COLO668 (cell line): ENCODE data around the gene RPL21.
A peak's percentile ranks its signal among the peaks of the same experiment; 100 is the strongest.

Source experiments
- DNase-seq: peaks from one replicate; lab custom pipeline; 2025; ENCODE audit not compliant: unreplicated experiment; lab: John Stamatoyannopoulos, UW

RPL21 gene

GRCh38 chr13:27257648-27258253, 6.4 kb downstream of the RPL21 start:
- DNase-seq = no peak

- no peak for DNase-seq
Measured at GRCh38 chr13:27258637-27259386, 7.5 kb downstream of the RPL21 start.

DNA sequence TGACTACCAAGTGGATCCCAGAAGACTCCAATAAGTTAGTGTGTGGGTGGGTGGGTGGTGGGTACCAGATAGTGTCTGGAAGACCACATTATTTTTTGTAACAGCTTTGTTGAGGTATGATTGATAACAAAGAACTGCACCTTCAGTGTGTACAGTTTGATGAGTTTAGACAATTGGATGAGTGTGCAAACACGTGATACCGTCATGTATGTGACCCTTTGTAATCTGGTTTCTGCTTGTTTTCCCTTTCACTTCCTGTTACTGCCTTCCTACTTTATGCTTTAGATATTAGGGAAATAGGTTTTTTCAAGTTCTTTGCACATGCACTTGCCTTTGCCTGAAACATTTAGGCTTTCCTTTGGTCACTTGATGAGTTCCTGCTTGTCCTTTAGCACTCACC, 8.5 kb downstream of the RPL21 start:
- no peak for DNase-seq

DNA sequence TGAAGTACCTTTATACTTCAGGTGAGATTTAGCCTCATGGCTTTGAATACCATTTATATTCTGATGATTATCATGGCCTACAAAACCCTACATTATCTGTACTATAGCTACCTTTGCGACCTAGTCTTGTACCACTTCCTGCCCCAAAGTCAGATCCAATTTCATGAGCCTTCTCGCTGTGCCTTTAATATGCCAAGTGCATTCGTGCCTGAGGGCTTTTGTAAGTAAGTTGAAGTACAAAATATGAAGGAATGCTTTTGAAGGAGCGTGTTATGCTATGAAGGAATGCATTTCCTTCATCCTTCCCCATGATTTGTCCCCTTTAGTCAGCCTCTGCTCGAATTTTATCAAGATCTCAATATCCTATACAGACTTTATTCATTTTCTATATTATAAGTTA, 10.0 kb downstream of the RPL21 start:
- no peak for DNase-seq

DNA sequence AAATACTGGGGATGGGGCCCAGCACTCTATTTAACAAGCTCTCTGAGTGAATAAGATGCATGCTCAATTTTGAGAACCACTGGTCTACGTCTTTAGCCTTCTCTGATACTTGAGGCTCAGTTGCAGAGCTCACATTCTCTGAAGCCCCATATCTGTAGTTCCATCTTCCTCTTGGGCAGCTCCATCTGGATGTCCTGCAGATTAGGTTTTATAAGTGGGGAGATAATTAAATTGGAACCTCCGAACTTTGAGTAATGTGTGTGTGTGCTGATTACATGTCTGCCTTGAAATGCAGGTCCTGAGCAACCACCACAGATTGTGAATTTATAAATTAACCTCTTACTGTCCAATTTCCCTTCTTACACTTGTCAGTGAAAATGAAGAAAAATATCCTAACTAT, 12.1 kb downstream of the RPL21 start:
- DNase-seq = no peak

DNA sequence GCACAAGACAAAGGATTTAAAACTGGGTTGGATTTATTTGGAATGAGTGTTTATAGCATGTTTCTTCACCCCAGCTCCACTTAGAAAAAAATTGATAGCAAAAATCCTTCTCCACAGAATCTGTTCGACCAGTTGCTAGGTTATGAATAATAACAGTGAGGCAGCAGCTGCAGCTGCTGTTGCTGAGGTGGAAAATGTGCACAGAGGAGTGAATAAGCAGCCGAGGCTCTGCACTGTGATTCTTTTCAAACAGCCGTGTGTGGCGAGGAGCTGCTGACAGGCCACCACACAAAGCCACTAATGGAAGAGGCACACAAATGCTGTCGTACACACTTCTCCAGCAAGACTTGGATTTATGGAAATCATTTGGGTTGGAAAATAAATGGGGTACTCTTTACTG, 12.8 kb downstream of the RPL21 start:
- DNase-seq = peak; percentile 92

- no peak for DNase-seq
Measured at GRCh38 chr13:27264648-27265047, 13.3 kb downstream of the RPL21 start.

DNA sequence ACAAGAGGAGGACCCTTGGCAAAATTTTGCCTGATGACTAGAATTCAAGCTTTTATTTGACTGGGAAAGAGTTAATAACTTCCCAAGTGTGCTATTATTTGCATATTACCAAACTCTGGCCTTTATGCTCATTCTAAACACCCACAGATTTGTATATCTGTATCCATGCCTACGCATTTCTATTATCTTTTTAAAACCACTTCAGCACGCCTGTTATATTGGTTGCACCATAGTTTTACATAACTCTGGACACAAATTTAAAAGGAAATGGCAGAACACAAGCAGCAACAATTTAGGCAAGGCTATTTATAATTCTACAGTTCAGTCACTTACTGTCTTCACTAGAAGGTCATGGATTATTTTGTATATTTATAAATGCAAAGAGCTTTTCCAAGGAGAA, 15.6 kb downstream of the RPL21 start:
- no peak for DNase-seq

- no peak for DNase-seq
Measured at GRCh38 chr13:27267596-27267995, 16.2 kb downstream of the RPL21 start.

- DNase-seq = no peak
Measured at GRCh38 chr13:27269114-27269665, 17.8 kb downstream of the RPL21 start.

- peak; percentile 98 for DNase-seq
Measured at GRCh38 chr13:27270594-27271520, 19.5 kb downstream of the RPL21 start, which contains the start of gene RASL11A. Gene RASL11A, plus strand, starts transcription at chr13:27270830. Its CDS starts 115 bp downstream, at chr13:27270945.

- DNase-seq = no peak
Measured at GRCh38 chr13:27271570-27272096, 20.3 kb downstream of the RPL21 start.

- DNase-seq = no peak
Measured at GRCh38 chr13:27273658-27274425, 22.5 kb downstream of the RPL21 start.

- no peak for DNase-seq
Measured at GRCh38 chr13:27274631-27275030, 23.3 kb downstream of the RPL21 start.

GRCh38 chr13:27276188-27276587, 24.8 kb downstream of the RPL21 start:
- no peak for DNase-seq

DNA sequence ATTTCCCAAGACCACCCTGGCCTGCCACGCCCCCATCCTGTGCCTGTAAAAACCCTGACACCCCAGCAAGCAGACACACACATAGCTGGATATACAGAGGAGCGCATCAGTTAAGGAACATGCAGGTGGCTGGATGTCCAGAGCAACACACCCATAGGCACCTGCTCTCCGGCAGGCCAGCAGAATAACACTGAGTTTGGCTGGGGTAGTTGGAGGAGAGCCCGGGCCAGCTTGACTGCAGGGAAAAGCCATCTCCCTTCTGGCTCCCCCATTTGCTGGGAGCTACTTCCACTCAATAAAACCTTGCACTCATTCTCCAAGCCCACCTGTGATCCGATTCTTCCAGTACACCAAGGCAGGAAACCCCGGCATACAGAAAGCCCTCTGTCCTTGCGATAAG, 28.1 kb downstream of the RPL21 start:
- no peak for DNase-seq

DNA sequence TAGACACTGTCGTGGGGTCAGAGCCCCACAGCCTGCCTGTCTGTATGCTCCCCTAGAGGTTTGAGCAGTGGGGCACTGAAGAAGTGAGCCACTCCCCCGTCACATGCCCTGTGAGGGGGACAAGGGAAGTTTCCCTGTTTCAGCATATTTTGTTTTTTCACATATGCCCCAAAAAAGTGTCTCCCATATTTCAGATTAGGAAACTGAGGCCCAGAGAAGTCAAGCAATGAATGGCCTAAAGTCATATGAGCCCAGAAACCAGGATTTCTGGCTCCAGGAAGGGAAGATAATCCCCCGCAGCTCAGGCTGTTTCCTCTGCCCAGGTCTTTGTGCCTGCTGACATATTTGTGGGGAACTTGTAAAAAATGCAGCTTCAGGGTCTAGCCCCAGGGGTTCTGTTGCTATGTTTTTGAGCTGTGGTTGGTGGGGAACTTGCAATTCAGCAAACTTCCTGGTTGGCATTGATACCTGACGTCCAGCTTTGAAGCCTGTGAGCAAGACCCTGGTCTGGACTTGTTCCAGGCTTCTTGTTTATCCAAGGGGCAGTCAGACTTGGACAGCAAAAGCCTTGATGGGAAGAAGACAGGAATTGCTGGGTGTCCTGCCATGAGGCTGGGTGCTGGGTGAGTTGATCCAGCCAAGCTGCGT, 28.8 kb downstream of the RPL21 start:
- no peak for DNase-seq

- DNase-seq = no peak
Measured at GRCh38 chr13:27280841-27281240, 29.5 kb downstream of the RPL21 start.

DNA sequence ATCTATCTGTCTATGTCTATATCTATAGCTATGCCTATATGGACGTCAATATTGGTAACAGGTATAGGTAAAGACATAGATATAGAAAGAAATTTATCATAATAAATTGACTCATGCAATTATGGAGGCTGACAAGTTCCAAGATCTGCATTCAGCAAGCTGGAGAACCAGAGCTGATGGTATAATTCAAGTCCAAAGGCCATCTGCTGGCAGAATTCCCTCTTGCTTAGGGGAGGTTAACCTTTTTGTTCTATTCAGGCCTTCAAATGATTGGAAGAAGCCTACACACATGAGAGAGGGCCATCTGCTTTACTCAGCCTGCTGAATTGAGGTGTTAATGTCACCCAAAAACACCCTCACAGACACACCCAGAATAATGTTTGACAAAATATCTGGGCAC, 30.1 kb downstream of the RPL21 start:
- DNase-seq = peak; percentile 44
